Activated CD4-positive, alpha-beta T cell treated with anti-CD3 and anti-CD28 coated beads for 48 hours (primary cell): ENCODE results near the gene CD99L2.

Source experiments
- DNase-seq: peaks from one replicate; pipeline ENCODE4 v3.0.0-alpha.2; 2020

Gene CD99L2

GRCh38 chrX:150761176-150761818 lies 137.2 kb downstream of the CD99L2 start:
- no peak for DNase-seq

GRCh38 chrX:150759568-150760416 lies 138.7 kb downstream of the CD99L2 start:
- no peak for DNase-seq

- no peak for DNase-seq
These were observed 141.1 kb downstream of the CD99L2 start for GRCh38 chrX:150757371-150757770.

GRCh38 chrX:150753968-150754367 lies 144.5 kb downstream of the CD99L2 start:
- no peak for DNase-seq

GRCh38 chrX:150753357-150753756 lies 145.1 kb downstream of the CD99L2 start:
- DNase-seq, result no peak

GRCh38 chrX:150752124-150752523 lies 146.3 kb downstream of the CD99L2 start:
- no peak for DNase-seq

GRCh38 chrX:150736475-150736874 lies 162.0 kb downstream of the CD99L2 start:
- DNase-seq, result no peak

GRCh38 chrX:150731795-150732194 lies 166.7 kb downstream of the CD99L2 start:
- DNase-seq, result peak; percentile 75

- DNase-seq, result no peak
These were observed 167.7 kb downstream of the CD99L2 start for GRCh38 chrX:150730719-150731118.

GRCh38 chrX:150729956-150730355 lies 168.5 kb downstream of the CD99L2 start:
- DNase-seq, result no peak

GRCh38 chrX:150719621-150720020 lies 178.8 kb downstream of the CD99L2 start:
- no peak for DNase-seq
